PC-3 (cell line): ENCODE results near the gene RPAP2. TPM values are rescaled to one million over a fixed set of nuclear protein-coding genes. Genes with fewer than 3 reads are reported as not detected.

Experiments used
- ATAC-seq: fragments of 200-7000 bp; cut with Tn5 transposase; 2 replicates; pipeline ENCODE4 v1.9.1; 2020; ENCODE audit warnings: mild to moderate bottlenecking, moderate library complexity
- BruUV-seq: library from RNA; stranded (reverse); fragments of 400-500 nt; replicated peaks from 2 replicates; lab custom pipeline; 2021; lab: Mats Ljungman, UMichigan
- CTCF ChIA-PET: fragments of 300-600 bp; sonication (Branson Sonifier 250); formaldehyde crosslinking; loops from one replicate; lab custom pipeline; 2022; ENCODE audit warnings: antibody characterized with exemption; lab: Charles Lee
- POLR2A ChIA-PET: fragments of 300-600 bp; sonication (Branson Sonifier 250); formaldehyde crosslinking; loops from one replicate; lab custom pipeline; 2022; ENCODE audit warnings: antibody characterized with exemption; ENCODE audit not compliant: unreplicated experiment; lab: Charles Lee
- DNase-seq: peaks from one replicate; pipeline ENCODE4 v3.0.0-alpha.2; 2015
- H2AFZ ChIP-seq: fragments of 300-600 bp; sonication (generic); 2 replicates; pipeline ENCODE4 v1.6.0; 2016; ENCODE audit warnings: antibody characterized with exemption, low read length
- H3F3A ChIP-seq: fragments of 300-600 bp; sonication (generic); one replicate; pipeline ENCODE4 v1.6.0; 2017; ENCODE audit warnings: antibody characterized with exemption, low read length, control low read depth, mild to moderate bottlenecking; ENCODE audit not compliant: unreplicated experiment
- H3K27ac ChIP-seq: fragments of 300-600 bp; sonication (generic); 2 replicates; pipeline ENCODE4 v1.5.1; 2016; ENCODE audit warnings: mild to moderate bottlenecking, low read length
- H3K27me3 ChIP-seq: fragments of 300-600 bp; sonication (generic); 2 replicates; pipeline ENCODE4 v1.6.1; 2016; ENCODE audit warnings: low read length, mixed read lengths
- H3K36me3 ChIP-seq: fragments of 300-600 bp; sonication (generic); 2 replicates; pipeline ENCODE4 v1.6.1; 2016; ENCODE audit warnings: low read depth, mixed run types, low read length, mixed read lengths
- H3K4me1 ChIP-seq: fragments of 300-600 bp; sonication (generic); 2 replicates; pipeline ENCODE4 v1.5.1; 2016; ENCODE audit warnings: low read length; ENCODE audit not compliant: insufficient read depth
- H3K4me2 ChIP-seq: fragments of 300-600 bp; sonication (generic); 2 replicates; pipeline ENCODE4 v1.6.0; 2016; ENCODE audit warnings: low read length
- H3K4me3 ChIP-seq: fragments of 300-600 bp; sonication (generic); 2 replicates; pipeline ENCODE4 v1.5.1; 2016; ENCODE audit warnings: mild to moderate bottlenecking, low read length, mixed read lengths
- H3K79me2 ChIP-seq: fragments of 300-600 bp; sonication (generic); 2 replicates; pipeline ENCODE4 v1.6.1; 2017; ENCODE audit warnings: low read length, mixed read lengths
- H3K9ac ChIP-seq: fragments of 300-600 bp; sonication (generic); 2 replicates; pipeline ENCODE4 v1.6.0; 2016; ENCODE audit warnings: mild to moderate bottlenecking, low read length
- H3K9me2 ChIP-seq: fragments of 300-600 bp; sonication (generic); replicated peaks from 2 replicates; pipeline ENCODE4 v1.6.1; 2016; ENCODE audit warnings: mixed run types, low read length, mixed read lengths
- H3K9me3 ChIP-seq: fragments of 300-600 bp; sonication (generic); 2 replicates; pipeline ENCODE4 v1.6.1; 2016; ENCODE audit warnings: low read length, mixed read lengths
- H4K20me1 ChIP-seq: fragments of 300-600 bp; sonication (generic); 2 replicates; pipeline ENCODE4 v1.6.1; 2016; ENCODE audit warnings: low read length, mixed read lengths
- CTCF ChIP-seq: fragments of 300-600 bp; sonication (generic); conservative IDR thresholded peaks from 2 replicates; pipeline ENCODE4 v1.5.1; 2017; ENCODE audit warnings: antibody characterized with exemption, low read depth, mild to moderate bottlenecking, low read length
- EZH2 ChIP-seq: fragments of 300-600 bp; sonication (generic); IDR thresholded peaks from one replicate; pipeline ENCODE4 v1.6.1; 2017; ENCODE audit warnings: antibody characterized with exemption, mild to moderate bottlenecking, low read length; ENCODE audit not compliant: unreplicated experiment
- EZH2phosphoT487 ChIP-seq: fragments of 300-600 bp; sonication (generic); IDR thresholded peaks from 2 replicates; pipeline ENCODE4 v1.6.1; 2018; ENCODE audit warnings: mild to moderate bottlenecking, antibody characterized with exemption, low read length, borderline replicate concordance
- intact Hi-C: fragments of 100-400 bp; cut with micrococcal nuclease; formaldehyde crosslinking; loops from 2 replicates; pipeline ENCODE4 v1.9.0; 2023
- total RNA-seq: library from RNA; depleted of rRNA; stranded (reverse); fragments of >200 nt; gene quantifications from 2 replicates; pipeline ENCODE4 v1.2.3, GENCODE V29; 2014

Gene RPAP2
- total RNA-seq, 1 experiment from 2014 or later, result 4.3 TPM

GRCh38 chr1:92326681-92327080 lies 27.8 kb downstream of the RPAP2 start:
- BruUV-seq, result no TSS peak
- no peak overlapping the region for H3K4me3 ChIP-seq
- peak; percentile 37; the same call in 1 of the 2 replicates for ATAC-seq
- H2AFZ ChIP-seq, result no peak overlapping the region
- intact Hi-C loops, result no loop called here
- H3K4me1 ChIP-seq, result peaks cover 13% of the 10 kb centered on the region; the same call in 1 of the 2 replicates
- peak; percentile 49 for DNase-seq
- no peaks in the 10 kb centered on the region for H4K20me1 ChIP-seq
- no peaks in the 10 kb centered on the region for H3K79me2 ChIP-seq
- H3K4me2 ChIP-seq, result no peak overlapping the region
- peak overlapping the region; percentile 55 for H3K27ac ChIP-seq
- H3K9me2 ChIP-seq, result no peaks in the 10 kb centered on the region
- no peaks in the 10 kb centered on the region for H3K27me3 ChIP-seq
- peaks cover 57% of the 10 kb centered on the region for H3K36me3 ChIP-seq
- no peaks in the 10 kb centered on the region for H3K9me3 ChIP-seq
- no peak overlapping the region for H3K9ac ChIP-seq
- no peaks in the 10 kb centered on the region for H3F3A ChIP-seq
- TF ChIP-seq CTCF (no peak), EZH2 (no peak), EZH2phosphoT487 (no peak)
- POLR2A ChIA-PET, result no interaction called here
- CTCF ChIA-PET, result interaction anchor here (0.7 kb wide), 1 partner anchor 9 kb away, joined by 3 read pairs; no protein-coding TSS in a partner anchor

GRCh38 chr1:92327794-92328193 lies 28.9 kb downstream of the RPAP2 start:
- no peak overlapping the region for H3K4me3 ChIP-seq
- ChIA-PET POLR2A (no interaction called here), CTCF (no interaction called here)
- no peak overlapping the region for H3K9ac ChIP-seq
- BruUV-seq, result no TSS peak
- H3F3A ChIP-seq, result no peaks in the 10 kb centered on the region
- DNase-seq, result no peak
- ATAC-seq, result no peak
- TF ChIP-seq EZH2 (no peak), CTCF (no peak), EZH2phosphoT487 (no peak)
- H4K20me1 ChIP-seq, result no peaks in the 10 kb centered on the region
- intact Hi-C loops, result no loop called here
- peaks cover 57% of the 10 kb centered on the region for H3K36me3 ChIP-seq
- no peaks in the 10 kb centered on the region for H3K9me3 ChIP-seq
- H3K27me3 ChIP-seq, result no peaks in the 10 kb centered on the region
- H3K4me1 ChIP-seq, result peaks cover 13% of the 10 kb centered on the region; the same call in 1 of the 2 replicates
- H3K27ac ChIP-seq, result no peak overlapping the region
- no peaks in the 10 kb centered on the region for H3K79me2 ChIP-seq
- H3K4me2 ChIP-seq, result no peak overlapping the region
- no peaks in the 10 kb centered on the region for H3K9me2 ChIP-seq
- H2AFZ ChIP-seq, result no peak overlapping the region

GRCh38 chr1:92329347-92330129 lies 30.7 kb downstream of the RPAP2 start:
- BruUV-seq, result no TSS peak
- H3K36me3 ChIP-seq, result peaks cover 49% of the 10 kb centered on the region
- ATAC-seq, result no peak

More at GRCh38 chr1:92329347-92330129, 30.7 kb downstream of the RPAP2 start:
- intact Hi-C loops, result no loop called here
- peak; percentile 69 for DNase-seq
- Histone ChIP-seq H3K9ac (no peak overlapping the region), H3K79me2 (no peaks in the 10 kb centered on the region), H3K4me3 (no peak overlapping the region), H3K27me3 (no peaks in the 10 kb centered on the region), H3F3A (no peaks in the 10 kb centered on the region), H3K9me2 (no peaks in the 10 kb centered on the region), H3K27ac (peak overlapping the region; percentile 65), H3K4me2 (0 out of 2 replicates have a peak overlapping the region, but pooled peaks have one; percentile 5), H3K4me1 (peaks cover 13% of the 10 kb centered on the region; the same call in 1 of the 2 replicates), H4K20me1 (no peaks in the 10 kb centered on the region), H3K9me3 (no peaks in the 10 kb centered on the region), H2AFZ (no peak overlapping the region)
- POLR2A ChIA-PET, result no interaction called here
- CTCF ChIA-PET, result no interaction called here
- TF ChIP-seq EZH2 (no peak), CTCF (no peak), EZH2phosphoT487 (no peak)
